B cell (primary cell): ENCODE results near the gene SDHAF4.

Experiments used
- EZH2 ChIP-seq: IDR thresholded peaks from 2 replicates; pipeline ENCODE4 v1.6.1; 2012; ENCODE audit warnings: borderline replicate concordance, low read depth, mild to moderate bottlenecking, moderate library complexity, low read length; ENCODE audit not compliant: insufficient read depth, poor library complexity, severe bottlenecking
- TF ChIP-seq, protein P1 (sequence below): fragments of 200-600 bp; IDR thresholded peaks from one replicate; pipeline ENCODE4 v1.8.0; 2022; ENCODE audit warnings: antibody characterized with exemption, mild to moderate bottlenecking

DNA sequence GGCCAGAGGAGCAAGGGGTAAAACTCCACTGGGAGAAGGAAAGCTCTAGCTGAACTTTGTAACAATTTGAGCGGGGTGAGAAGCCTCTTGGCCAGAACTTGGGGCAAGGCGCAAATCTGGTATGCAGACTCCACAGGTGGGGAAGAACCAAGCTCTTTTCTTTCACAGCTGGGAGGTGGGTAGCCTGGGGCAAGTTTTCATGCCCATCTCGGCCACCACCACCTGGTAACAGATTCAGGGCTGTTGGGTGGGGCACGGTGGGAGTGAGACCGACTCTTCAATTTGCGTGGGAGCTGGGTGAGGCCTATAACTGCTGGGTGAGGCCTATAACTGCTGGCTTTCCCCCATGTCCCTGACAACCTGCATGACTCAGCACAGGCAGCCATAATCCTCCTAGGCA is 37.5 kb downstream of the SDHAF4 start:
- TF ChIP-seq, protein P1, sequence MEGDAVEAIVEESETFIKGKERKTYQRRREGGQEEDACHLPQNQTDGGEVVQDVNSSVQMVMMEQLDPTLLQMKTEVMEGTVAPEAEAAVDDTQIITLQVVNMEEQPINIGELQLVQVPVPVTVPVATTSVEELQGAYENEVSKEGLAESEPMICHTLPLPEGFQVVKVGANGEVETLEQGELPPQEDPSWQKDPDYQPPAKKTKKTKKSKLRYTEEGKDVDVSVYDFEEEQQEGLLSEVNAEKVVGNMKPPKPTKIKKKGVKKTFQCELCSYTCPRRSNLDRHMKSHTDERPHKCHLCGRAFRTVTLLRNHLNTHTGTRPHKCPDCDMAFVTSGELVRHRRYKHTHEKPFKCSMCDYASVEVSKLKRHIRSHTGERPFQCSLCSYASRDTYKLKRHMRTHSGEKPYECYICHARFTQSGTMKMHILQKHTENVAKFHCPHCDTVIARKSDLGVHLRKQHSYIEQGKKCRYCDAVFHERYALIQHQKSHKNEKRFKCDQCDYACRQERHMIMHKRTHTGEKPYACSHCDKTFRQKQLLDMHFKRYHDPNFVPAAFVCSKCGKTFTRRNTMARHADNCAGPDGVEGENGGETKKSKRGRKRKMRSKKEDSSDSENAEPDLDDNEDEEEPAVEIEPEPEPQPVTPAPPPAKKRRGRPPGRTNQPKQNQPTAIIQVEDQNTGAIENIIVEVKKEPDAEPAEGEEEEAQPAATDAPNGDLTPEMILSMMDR: no peak
- no peak for TF ChIP-seq EZH2
